GM19467 (cell line): ENCODE data around the gene GNG7.
"Not testable (repeated sequence)": the region's sequence is repeated elsewhere in the genome, so short reads cannot be mapped to it uniquely, and the experiment has no call there.

Source experiments
- ATAC-seq: cut with Tn5 transposase; IDR thresholded peaks from one replicate; pipeline ENCODE4 v1.9.1; 2021; ENCODE audit warnings: mild to moderate bottlenecking, moderate library complexity; ENCODE audit not compliant: unreplicated experiment

The GNG7 gene

GRCh38 chr19:2714102-2714501 is 11.6 kb upstream of the GNG7 start:
- ATAC-seq, result not testable (repeated sequence)

- ATAC-seq, result not testable (repeated sequence)
Observed at GRCh38 chr19:2713170-2713569, 10.7 kb upstream of the GNG7 start.

- ATAC-seq, result no peak
Observed at GRCh38 chr19:2711875-2712205, 9.3 kb upstream of the GNG7 start.

GRCh38 chr19:2711172-2711874 is 8.8 kb upstream of the GNG7 start:
- no peak for ATAC-seq

- ATAC-seq, result no peak
Observed at GRCh38 chr19:2706251-2706650, 3.8 kb upstream of the GNG7 start.

DNA sequence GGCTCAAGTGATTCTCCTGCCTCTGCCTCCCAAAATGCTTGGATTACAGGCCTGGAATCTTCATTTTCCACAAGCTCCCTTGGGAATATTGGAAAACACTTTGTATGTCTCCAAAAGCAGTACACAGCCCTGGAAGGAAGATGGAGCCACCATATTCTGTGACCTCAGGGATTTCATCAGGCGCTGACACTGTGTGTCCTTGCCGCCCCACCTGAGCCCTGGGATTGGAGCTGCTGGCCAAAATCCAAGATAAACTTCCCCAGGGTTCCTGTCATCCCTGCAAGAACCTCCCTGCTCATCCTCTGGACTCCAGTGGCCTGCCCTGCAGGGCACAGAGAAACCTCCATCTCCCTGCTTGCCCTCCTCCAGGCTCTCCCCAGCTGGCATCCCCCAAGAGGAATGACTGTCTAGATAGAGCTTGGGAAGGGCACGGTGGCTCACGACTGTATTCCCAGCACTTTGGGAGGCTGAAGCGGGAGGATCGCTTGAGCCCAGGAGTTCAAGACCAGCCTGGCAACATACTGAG is 1.3 kb upstream of the GNG7 start:
- ATAC-seq, result no peak

GRCh38 chr19:2703077-2703437 is 563 bp upstream of the GNG7 start:
- ATAC-seq, result no peak

DNA sequence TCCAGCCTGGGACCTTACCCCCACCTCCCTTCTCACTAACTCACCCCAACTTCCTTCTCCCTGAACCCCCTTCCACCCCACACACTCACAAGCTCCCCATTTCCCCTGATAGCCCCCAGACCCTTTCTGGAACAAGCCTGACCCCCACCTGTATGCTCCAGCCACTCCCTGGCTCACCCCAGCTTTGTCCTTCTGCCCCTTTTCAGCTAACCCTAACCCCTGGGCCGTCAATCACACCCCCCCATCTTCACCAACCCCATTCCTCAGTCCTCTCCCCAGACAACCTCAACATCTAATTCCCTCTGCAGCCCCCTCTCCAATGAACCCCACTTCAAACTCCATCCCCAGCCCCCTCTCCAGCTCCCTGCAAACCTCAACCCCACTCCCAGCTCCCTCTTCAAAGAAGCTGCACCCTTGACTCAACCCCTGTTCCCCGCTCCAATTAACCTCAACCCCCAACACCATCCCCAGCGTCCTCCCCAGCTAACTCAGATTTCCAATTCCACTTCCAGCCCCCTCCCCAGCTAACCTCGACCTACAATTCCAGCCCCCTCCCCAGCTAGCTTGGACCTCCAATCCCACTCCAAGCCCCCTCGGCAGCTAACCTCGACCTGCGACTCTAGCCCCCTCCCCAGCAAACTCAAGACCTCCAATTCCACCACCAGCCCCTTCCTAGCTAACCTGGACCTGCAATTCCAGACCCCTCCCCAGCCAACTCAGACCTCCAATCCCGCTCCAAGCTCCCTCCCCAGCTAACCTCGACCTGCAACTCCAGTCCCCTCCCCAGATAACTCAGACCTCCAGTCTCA is 929 bp downstream of the GNG7 start:
- no peak for ATAC-seq

DNA sequence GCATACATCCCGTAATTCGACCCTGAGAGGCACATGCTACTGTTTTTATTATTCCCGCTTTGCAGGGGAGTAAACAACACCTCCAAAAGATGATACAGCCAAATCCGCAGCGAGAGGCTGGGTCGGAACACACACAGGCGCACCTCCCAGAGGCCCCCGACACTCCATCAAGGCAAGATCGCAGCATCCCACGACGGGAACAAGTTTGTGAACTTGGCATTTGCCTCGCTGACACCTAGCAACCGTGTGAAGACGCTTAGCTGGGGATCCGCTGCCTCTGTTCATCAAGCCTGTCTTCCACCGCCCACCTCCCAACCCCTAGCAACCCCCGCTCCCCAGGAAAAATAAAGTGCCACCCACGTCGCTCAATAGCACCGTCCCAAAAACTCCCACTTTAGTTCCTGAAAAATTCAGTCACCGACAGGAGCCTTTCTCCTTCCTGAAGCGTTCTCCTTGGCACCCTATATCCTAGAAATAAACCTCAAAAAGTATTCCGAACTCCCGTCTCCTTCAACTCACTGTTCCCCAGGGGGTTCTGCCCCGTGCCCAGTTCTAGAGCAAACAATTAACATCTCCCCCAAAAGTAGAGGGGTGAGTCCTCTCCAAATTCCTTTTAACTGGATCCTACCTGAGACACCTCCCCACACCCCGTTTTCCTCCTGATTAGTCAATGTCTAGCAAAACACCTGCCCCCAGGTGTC is 1.7 kb downstream of the GNG7 start:
- ATAC-seq, result no peak

- no peak for ATAC-seq
Observed at GRCh38 chr19:2699413-2700140, 2.9 kb downstream of the GNG7 start.

DNA sequence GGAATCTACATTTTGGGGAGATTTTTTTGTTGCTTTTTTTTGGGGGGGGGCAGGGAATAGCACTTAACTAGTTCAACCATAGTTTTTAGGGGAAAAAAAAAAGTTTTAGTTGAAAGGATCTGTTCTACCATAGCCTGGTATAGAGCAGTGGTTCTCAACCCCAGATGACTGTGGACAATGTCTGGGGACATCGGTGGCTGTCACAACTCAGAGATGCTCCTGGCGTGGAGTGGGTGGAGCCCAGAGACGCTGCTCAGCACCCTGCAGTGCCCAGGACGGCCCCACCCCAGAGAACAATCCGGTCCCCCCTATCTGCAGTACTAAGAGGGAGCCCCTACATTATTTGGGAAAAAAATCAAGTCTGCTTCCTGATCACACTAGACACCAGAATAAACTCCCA is 8.3 kb downstream of the GNG7 start:
- ATAC-seq, result no peak

- no peak for ATAC-seq
Observed at GRCh38 chr19:2693492-2694160, 8.9 kb downstream of the GNG7 start.

GRCh38 chr19:2691951-2692350 is 10.5 kb downstream of the GNG7 start:
- ATAC-seq, result no peak

GRCh38 chr19:2690856-2691255 is 11.6 kb downstream of the GNG7 start:
- no peak for ATAC-seq

DNA sequence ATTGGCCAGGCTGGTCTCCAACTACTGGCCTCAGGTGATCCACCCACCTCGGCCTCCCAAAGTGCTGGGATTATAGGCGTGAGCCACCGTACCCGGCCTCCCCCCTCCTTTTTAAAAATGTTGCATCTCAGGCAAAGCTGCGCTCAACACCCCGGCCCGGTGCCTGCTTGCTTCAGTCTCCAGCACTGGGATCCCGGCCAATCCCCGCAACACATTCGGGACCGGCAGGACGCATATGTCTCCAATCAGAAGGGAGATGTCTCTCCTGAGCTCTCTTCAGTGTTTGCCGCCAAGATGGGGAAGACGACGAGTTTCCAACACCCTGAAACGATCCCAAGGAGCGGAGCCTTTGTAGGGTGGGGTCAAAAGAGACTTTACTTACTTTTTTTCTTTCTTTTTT is 16.1 kb downstream of the GNG7 start:
- ATAC-seq, result no peak

- ATAC-seq, result no peak
Observed at GRCh38 chr19:2685204-2685704, 17.2 kb downstream of the GNG7 start.

- no peak for ATAC-seq
Observed at GRCh38 chr19:2683430-2684003, 19.0 kb downstream of the GNG7 start.

DNA sequence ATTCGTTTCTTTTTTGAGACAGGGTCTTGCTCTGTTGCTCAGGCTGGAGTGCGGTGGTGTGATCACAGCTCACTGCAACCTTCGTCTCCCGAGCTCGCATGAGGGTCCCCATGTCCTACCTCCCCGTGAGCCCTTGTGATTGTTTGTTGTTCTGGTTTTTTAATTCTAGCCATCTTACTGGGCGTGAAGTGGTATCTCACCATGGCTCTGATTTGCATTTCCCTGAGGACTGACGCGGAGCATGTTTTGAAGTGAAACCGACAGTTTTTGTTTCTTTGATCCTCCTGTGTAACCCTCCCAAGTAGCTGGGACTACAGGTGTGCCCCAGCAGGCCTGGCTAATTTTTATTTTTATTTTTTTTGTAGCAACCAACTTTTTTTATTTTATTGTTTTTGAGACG is 21.7 kb downstream of the GNG7 start:
- no peak for ATAC-seq

GRCh38 chr19:2679439-2679838 is 23.1 kb downstream of the GNG7 start:
- no peak for ATAC-seq

DNA sequence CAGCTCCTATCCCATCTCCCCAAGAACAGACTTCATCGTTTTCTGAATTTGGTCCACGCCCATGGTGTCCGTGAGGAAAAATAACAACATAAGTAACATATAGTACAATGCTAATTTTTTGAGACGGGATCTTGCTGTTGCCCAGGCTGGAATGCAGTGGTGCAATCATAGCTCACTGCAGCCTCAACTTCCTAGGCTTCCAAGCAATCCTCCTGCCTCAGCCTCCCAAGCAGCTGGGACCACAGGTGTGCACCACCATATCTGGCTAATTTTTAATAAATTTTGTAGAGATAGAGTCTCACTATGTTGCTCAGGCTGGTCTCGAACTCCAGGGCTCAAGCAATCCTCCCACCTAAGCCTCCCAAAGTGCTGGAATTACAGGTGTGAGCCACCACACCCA is 23.5 kb downstream of the GNG7 start:
- ATAC-seq, result not testable (repeated sequence)
